ENCODE measurements around the gene CCDC141.
A peak's percentile ranks its signal among the peaks of the same experiment; 100 is the strongest.

DNA sequence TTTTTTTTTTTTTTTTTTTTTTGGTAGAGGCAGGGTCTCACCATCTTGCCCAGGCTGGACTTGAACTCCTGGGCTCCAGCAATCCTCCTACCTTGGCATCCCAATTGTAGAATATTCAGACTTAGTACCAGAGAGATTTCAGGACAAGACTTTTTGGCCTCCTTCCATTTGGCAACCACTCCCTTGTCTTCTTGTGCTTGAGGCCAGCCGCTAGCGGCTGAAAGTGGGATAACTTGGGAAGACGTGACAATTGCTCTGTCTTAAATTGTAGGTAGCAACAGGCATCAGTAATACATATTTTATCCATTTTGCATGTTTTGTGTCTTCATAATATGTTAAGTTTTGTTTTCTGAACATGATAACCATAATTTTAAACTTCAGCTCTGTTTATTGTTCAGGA, 189.4 kb downstream of the CCDC141 start:
- TF ChIP-seq, protein P1, sequence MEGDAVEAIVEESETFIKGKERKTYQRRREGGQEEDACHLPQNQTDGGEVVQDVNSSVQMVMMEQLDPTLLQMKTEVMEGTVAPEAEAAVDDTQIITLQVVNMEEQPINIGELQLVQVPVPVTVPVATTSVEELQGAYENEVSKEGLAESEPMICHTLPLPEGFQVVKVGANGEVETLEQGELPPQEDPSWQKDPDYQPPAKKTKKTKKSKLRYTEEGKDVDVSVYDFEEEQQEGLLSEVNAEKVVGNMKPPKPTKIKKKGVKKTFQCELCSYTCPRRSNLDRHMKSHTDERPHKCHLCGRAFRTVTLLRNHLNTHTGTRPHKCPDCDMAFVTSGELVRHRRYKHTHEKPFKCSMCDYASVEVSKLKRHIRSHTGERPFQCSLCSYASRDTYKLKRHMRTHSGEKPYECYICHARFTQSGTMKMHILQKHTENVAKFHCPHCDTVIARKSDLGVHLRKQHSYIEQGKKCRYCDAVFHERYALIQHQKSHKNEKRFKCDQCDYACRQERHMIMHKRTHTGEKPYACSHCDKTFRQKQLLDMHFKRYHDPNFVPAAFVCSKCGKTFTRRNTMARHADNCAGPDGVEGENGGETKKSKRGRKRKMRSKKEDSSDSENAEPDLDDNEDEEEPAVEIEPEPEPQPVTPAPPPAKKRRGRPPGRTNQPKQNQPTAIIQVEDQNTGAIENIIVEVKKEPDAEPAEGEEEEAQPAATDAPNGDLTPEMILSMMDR (IDR thresholded peaks at IDR 0.05): peak in 1 of 5 experiments; percentile 18
- TF ChIP-seq POLR2A (IDR thresholded peaks at IDR 0.05) (no peak), EP300 (IDR thresholded peaks at IDR 0.05) (no peak)
